ENCODE data around the gene DPEP1.

GRCh38 chr16:89641458-89642119, 28.1 kb downstream of the DPEP1 start:
- TF ChIP-seq TARDBP (IDR thresholded peaks at IDR 0.05) (no peak), PKNOX1 (IDR thresholded peaks at IDR 0.05) (no peak), SUZ12 (IDR thresholded peaks at IDR 0.05) (no peak)
